Smooth muscle cell (in vitro differentiated cells): ENCODE data around the gene TRPM2. TPM values are rescaled to one million over a fixed set of nuclear protein-coding genes. Genes with fewer than 3 reads are reported as not detected.

Source experiments
- DNase-seq: peaks from one replicate; lab custom pipeline; 2025; ENCODE audit not compliant: unreplicated experiment; lab: John Stamatoyannopoulos, UW
- H2AFZ ChIP-seq: fragments of 200-600 bp; sonication (generic); 2 replicates; pipeline ENCODE4 v1.6.0; 2016; ENCODE audit warnings: antibody characterized with exemption, low read depth, mild to moderate bottlenecking
- H3F3A ChIP-seq: fragments of 200-600 bp; sonication (generic); 2 replicates; pipeline ENCODE4 v1.6.0; 2017; ENCODE audit warnings: antibody characterized with exemption, low read depth
- H3K27ac ChIP-seq: fragments of 200-600 bp; sonication (generic); 2 replicates; pipeline ENCODE4 v1.5.1; 2016; ENCODE audit warnings: low read depth, mild to moderate bottlenecking
- H3K27me3 ChIP-seq: fragments of 200-600 bp; sonication (generic); 2 replicates; pipeline ENCODE4 v1.6.1; 2016; ENCODE audit warnings: low read depth, mild to moderate bottlenecking
- H3K36me3 ChIP-seq: fragments of 200-600 bp; sonication (generic); 2 replicates; pipeline ENCODE4 v1.5.1; 2016; ENCODE audit warnings: low read depth
- H3K4me1 ChIP-seq: fragments of 200-600 bp; sonication (generic); 2 replicates; pipeline ENCODE4 v1.5.1; 2016; ENCODE audit warnings: low read depth
- H3K4me2 ChIP-seq: fragments of 200-600 bp; sonication (generic); 2 replicates; pipeline ENCODE4 v1.6.0; 2016; ENCODE audit warnings: mild to moderate bottlenecking
- H3K4me3 ChIP-seq: fragments of 200-600 bp; sonication (generic); 2 replicates; pipeline ENCODE4 v1.5.1; 2016; ENCODE audit warnings: mild to moderate bottlenecking
- H3K79me2 ChIP-seq: fragments of 200-600 bp; sonication (generic); 2 replicates; pipeline ENCODE4 v1.6.0; 2016; ENCODE audit warnings: low read depth, mild to moderate bottlenecking
- H3K9ac ChIP-seq: fragments of 200-600 bp; sonication (generic); 2 replicates; pipeline ENCODE4 v1.6.0; 2016; ENCODE audit warnings: low read depth
- H3K9me3 ChIP-seq: fragments of 200-600 bp; sonication (generic); replicated peaks from 2 replicates; pipeline ENCODE4 v1.5.1; 2016; ENCODE audit warnings: low read depth
- H4K20me1 ChIP-seq: fragments of 200-600 bp; sonication (generic); 2 replicates; pipeline ENCODE4 v1.6.0; 2016; ENCODE audit warnings: low read depth
- WGBS: methylation state at CpG from one replicate; pipeline ENCODE4 v1.1.7; 2016; ENCODE audit warnings: low lambda C conversion rate; 5-methylcytosine and 5-hydroxymethylcytosine counted together
- polyA plus RNA-seq: library from polyadenylated mRNA; unstranded; fragments of >200 nt; fragmentation: Nextera tagmentation; extraction: Ambion mirVana; gene quantifications from 2 replicates; pipeline ENCODE4 v1.2.1, GENCODE V29; 2016
- total RNA-seq: library from RNA; depleted of rRNA; stranded (reverse); fragments of >200 nt; gene quantifications from 2 replicates; pipeline ENCODE4 v1.2.3, GENCODE V29; 2014
- TF ChIP-seq, protein P1 (sequence below): fragments of 200-600 bp; sonication (generic); IDR thresholded peaks from 2 replicates; pipeline ENCODE4 v1.5.1; 2017; ENCODE audit warnings: borderline replicate concordance, mild to moderate bottlenecking, antibody characterized with exemption; ENCODE audit not compliant: insufficient read depth, poor library complexity, severe bottlenecking

TRPM2 gene
- total and polyA plus RNA-seq, 2 experiments from 2014 or later, result 0.31 TPM; not detected in 1

DNA sequence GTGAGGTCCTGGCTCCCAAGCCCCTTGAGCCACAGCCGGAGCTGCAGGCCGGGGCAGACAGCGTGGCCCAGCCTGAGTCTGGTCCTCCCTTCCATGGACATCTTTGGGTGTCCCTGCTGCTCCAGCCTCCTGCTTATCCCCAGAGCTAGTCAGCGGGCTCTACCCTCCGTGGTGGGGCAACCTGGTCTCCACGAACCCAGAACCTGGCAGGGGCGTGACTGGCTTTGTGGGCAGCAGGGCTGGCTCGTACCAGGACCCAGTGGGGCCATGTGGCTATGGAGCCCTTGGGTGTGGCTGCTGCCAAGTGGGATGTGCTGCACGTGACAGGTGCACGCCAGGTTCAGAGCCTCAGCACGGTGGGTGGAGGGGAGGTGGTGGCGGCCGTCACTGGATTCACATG lies 32.6 kb upstream of the TRPM2 start:
- H3K4me1 ChIP-seq, result no peaks in the 10 kb centered on the region
- no peak for DNase-seq
- TF ChIP-seq, protein P1, sequence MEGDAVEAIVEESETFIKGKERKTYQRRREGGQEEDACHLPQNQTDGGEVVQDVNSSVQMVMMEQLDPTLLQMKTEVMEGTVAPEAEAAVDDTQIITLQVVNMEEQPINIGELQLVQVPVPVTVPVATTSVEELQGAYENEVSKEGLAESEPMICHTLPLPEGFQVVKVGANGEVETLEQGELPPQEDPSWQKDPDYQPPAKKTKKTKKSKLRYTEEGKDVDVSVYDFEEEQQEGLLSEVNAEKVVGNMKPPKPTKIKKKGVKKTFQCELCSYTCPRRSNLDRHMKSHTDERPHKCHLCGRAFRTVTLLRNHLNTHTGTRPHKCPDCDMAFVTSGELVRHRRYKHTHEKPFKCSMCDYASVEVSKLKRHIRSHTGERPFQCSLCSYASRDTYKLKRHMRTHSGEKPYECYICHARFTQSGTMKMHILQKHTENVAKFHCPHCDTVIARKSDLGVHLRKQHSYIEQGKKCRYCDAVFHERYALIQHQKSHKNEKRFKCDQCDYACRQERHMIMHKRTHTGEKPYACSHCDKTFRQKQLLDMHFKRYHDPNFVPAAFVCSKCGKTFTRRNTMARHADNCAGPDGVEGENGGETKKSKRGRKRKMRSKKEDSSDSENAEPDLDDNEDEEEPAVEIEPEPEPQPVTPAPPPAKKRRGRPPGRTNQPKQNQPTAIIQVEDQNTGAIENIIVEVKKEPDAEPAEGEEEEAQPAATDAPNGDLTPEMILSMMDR, result no peak
- H3K9me3 ChIP-seq, result no peaks in the 10 kb centered on the region
- no peaks in the 10 kb centered on the region for H3K27me3 ChIP-seq
- no peaks in the 10 kb centered on the region for H3K36me3 ChIP-seq
- no peaks in the 10 kb centered on the region for H4K20me1 ChIP-seq
- no peak overlapping the region for H3K4me3 ChIP-seq
- no peak overlapping the region for H3K9ac ChIP-seq
- no peaks in the 10 kb centered on the region for H3K79me2 ChIP-seq
- no peak overlapping the region for H2AFZ ChIP-seq
- no peak overlapping the region for H3K4me2 ChIP-seq
- H3F3A ChIP-seq, result no peaks in the 10 kb centered on the region
- H3K27ac ChIP-seq, result no peak overlapping the region
- 96% methylated on average over 11 of the region's 13 CpGs for WGBS

DNA sequence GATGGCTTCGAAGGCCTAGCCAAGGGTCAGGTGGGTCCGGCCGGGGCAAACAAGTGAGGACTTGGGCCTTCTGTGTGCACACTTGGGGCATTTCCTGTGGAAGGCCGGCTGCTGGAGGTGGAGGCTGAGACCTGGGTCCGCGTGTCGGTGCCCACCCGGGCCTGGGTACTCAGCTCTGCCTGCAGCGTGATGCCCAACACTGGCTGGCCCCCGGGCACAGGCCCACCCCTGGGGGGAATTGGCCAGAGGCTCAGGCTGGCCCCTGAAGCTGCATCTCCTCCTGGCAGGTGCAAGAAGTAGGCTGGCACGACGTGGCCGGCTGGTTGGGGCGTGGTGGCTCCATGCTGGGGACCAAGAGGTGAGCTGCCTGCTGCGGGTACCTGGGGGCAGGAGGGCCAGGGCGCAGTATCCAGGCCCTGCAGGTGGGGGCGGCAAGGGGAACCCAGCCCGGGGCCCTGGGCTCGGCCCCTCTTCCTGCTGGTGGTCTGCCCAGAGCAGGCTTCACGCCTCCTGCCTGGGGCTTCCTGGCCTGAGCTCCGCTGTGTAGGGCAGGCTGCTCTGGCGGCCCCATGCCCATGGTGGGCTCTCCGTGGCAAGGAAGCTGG lies 31.5 kb upstream of the TRPM2 start:
- Histone ChIP-seq H3K4me2 (no peak overlapping the region), H3F3A (no peaks in the 10 kb centered on the region), H4K20me1 (no peaks in the 10 kb centered on the region), H3K4me3 (no peak overlapping the region), H2AFZ (no peak overlapping the region), H3K79me2 (no peaks in the 10 kb centered on the region), H3K4me1 (no peaks in the 10 kb centered on the region), H3K9me3 (no peaks in the 10 kb centered on the region), H3K36me3 (no peaks in the 10 kb centered on the region), H3K27me3 (no peaks in the 10 kb centered on the region), H3K9ac (no peak overlapping the region), H3K27ac (no peak overlapping the region)
- DNase-seq, result no peak
- WGBS, result 98% methylated on average over 23 of the region's 23 CpGs
- TF ChIP-seq, protein P1, result no peak

DNA sequence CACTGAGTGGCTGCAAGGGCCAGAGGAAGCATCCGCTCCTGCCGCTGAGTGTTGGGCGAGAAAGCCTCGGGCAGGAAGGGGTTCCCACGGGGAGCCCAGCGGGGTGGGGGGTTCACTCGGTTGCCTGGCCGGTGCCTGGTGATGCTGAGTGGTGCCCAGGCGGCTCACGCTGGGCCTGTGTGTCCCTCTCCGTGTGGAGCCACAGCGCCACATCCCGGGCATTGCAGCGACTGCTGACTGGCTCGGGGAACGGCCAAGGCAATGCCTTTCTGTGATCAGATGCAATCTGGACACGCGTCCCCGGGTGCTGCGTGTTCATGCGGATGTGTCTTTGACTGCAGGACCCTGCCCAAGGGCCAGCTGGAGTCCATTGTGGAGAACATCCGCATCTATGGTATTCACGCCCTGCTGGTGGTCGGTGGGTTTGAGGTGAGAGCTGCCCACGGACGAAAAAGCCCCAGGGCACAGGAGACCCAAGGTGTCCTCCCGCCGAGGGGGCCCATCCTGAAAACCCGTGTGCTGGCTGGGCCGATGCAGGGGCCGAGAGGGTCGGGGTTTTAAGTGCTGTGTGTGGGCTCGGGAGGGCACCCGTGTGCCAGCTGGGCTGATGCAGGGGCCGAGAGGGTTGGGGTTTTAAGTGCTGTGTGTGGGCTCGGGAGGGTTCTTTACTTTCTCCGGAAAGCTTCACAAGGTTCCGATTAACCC lies 30.6 kb upstream of the TRPM2 start:
- Histone ChIP-seq H3F3A (no peaks in the 10 kb centered on the region), H3K4me1 (no peaks in the 10 kb centered on the region), H3K9ac (no peak overlapping the region), H3K9me3 (no peaks in the 10 kb centered on the region), H3K27ac (no peak overlapping the region), H3K79me2 (no peaks in the 10 kb centered on the region), H2AFZ (no peak overlapping the region), H3K27me3 (no peaks in the 10 kb centered on the region), H3K4me2 (no peak overlapping the region), H4K20me1 (no peaks in the 10 kb centered on the region), H3K36me3 (no peaks in the 10 kb centered on the region), H3K4me3 (no peak overlapping the region)
- TF ChIP-seq, protein P1, result no peak
- no peak for DNase-seq
- 96% methylated on average over 35 of the region's 38 CpGs for WGBS
